Keratinocyte (primary cell): ENCODE measurements around the gene ACTL9. TPM values are rescaled to one million over a fixed set of nuclear protein-coding genes. Genes with fewer than 3 reads are reported as not detected.

ENCODE experiments used
- DNase-seq: peaks from one replicate; pipeline ENCODE4 v3.0.0-alpha.2; 2011; ENCODE audit warnings: low read depth, missing footprints, low spot score
- FAIRE-seq: peaks from 2 replicates; lab custom pipeline; 2011; peaks lifted over from hg19 to GRCh38; lab: Jason Lieb, UNC
- H2AFZ ChIP-seq: 2 replicates; pipeline ENCODE4 v1.6.0; 2012; ENCODE audit warnings: low read length, control low read depth, inconsistent platforms; ENCODE audit not compliant: control insufficient read depth
- H3K27ac ChIP-seq: 2 replicates; pipeline ENCODE4 v1.5.1; 2011; ENCODE audit warnings: low read length; ENCODE audit not compliant: control insufficient read depth, insufficient read depth
- H3K27me3 ChIP-seq: 3 replicates; pipeline ENCODE4 v1.6.0; 2011; ENCODE audit warnings: low read length; ENCODE audit not compliant: control insufficient read depth, insufficient read depth; ENCODE audit errors: extremely low read depth
- H3K36me3 ChIP-seq, 2 experiments: 2 replicates in 1 of 2; 3 replicates in 1 of 2; pipeline ENCODE4 v1.5.1; 2011; ENCODE audit warnings: low read length in 2 of 2, mild to moderate bottlenecking in 1 of 2; ENCODE audit not compliant: control insufficient read depth in 2 of 2, insufficient read depth in 2 of 2; ENCODE audit errors: extremely low read depth in 1 of 2
- H3K4me1 ChIP-seq: 3 replicates; pipeline ENCODE4 v1.5.1; 2011; ENCODE audit warnings: low read length; ENCODE audit not compliant: control insufficient read depth, insufficient read depth; ENCODE audit errors: extremely low read depth
- H3K4me2 ChIP-seq: 3 replicates; pipeline ENCODE4 v1.6.0; 2011; ENCODE audit warnings: low read depth, low read length; ENCODE audit not compliant: control insufficient read depth, insufficient read depth; ENCODE audit errors: extremely low read depth
- H3K4me3 ChIP-seq, 3 experiments: fragments of 200-600 bp in 1 of 3; sonication (generic) in 1 of 3; 2 replicates in 2 of 3; 3 replicates in 1 of 3; pipeline ENCODE4 v1.5.1; 2011 to 2016; ENCODE audit warnings: low read length in 3 of 3, mild to moderate bottlenecking in 3 of 3, control low read depth in 2 of 3, inconsistent platforms in 1 of 3, low read depth in 1 of 3, mixed read lengths in 1 of 3, mixed run types in 1 of 3, moderate library complexity in 1 of 3; ENCODE audit not compliant: control insufficient read depth in 2 of 3, insufficient read depth in 2 of 3; ENCODE audit errors: extremely low read depth in 1 of 3
- H3K79me2 ChIP-seq: 2 replicates; pipeline ENCODE4 v1.6.0; 2012; ENCODE audit warnings: low read length; ENCODE audit not compliant: control insufficient read depth, insufficient read depth
- H3K9ac ChIP-seq: 3 replicates; pipeline ENCODE4 v1.6.0; 2011; ENCODE audit warnings: low read length; ENCODE audit not compliant: control insufficient read depth, insufficient read depth; ENCODE audit errors: extremely low read depth
- H3K9me1 ChIP-seq: 3 replicates; pipeline ENCODE4 v1.6.0; 2011; ENCODE audit warnings: low read length; ENCODE audit not compliant: control insufficient read depth, insufficient read depth; ENCODE audit errors: extremely low read depth
- H3K9me3 ChIP-seq: 2 replicates; pipeline ENCODE4 v1.5.1; 2012; ENCODE audit warnings: low read depth, low read length; ENCODE audit not compliant: control insufficient read depth
- H4K20me1 ChIP-seq: 3 replicates; pipeline ENCODE4 v1.6.0; 2011; ENCODE audit warnings: low read length; ENCODE audit not compliant: control insufficient read depth, insufficient read depth; ENCODE audit errors: extremely low read depth
- CTCF ChIP-seq, 3 experiments: IDR thresholded peaks in 1 of 3; conservative IDR thresholded peaks in 1 of 3; optimal IDR thresholded peaks in 1 of 3; 2 replicates in 2 of 3; 3 replicates in 1 of 3; pipeline versions ENCODE3 to v1.5.1; 2011; ENCODE audit warnings: low read length in 3 of 3, mild to moderate bottlenecking in 3 of 3, moderate library complexity in 2 of 3, control low read depth in 1 of 3, inconsistent platforms in 1 of 3; ENCODE audit not compliant: insufficient read depth in 2 of 3; ENCODE audit errors: extremely low read depth in 1 of 3
- EZH2 ChIP-seq: IDR thresholded peaks from one replicate; pipeline ENCODE4 v1.6.1; 2012; ENCODE audit warnings: inconsistent platforms, mild to moderate bottlenecking, low read length, moderate library complexity
- dilution Hi-C: fragments of 300-500 bp; cut with MboI; formaldehyde crosslinking; loops from one replicate; pipeline ENCODE4 v1.7.0; 2020; ENCODE audit warnings: low sequenced_read_pairs; ENCODE audit not compliant: extremely low pct_ligation_motif_present
- polyA plus RNA-seq, 5 experiments: library from polyadenylated mRNA; depleted of rRNA in 3 of 5; stranded (reverse) in 3 of 5; stranded (forward) in 1 of 5; unstranded in 1 of 5; fragments of >200 nt; gene quantifications; 1 replicate in 1 of 5; 2 replicates in 3 of 5; 3 replicates in 1 of 5; pipeline versions ENCODE4 v1.2.1 to v1.2.3, GENCODE V29; 2011 to 2012; ENCODE audit warnings: missing spikeins in 2 of 5, low read depth in 1 of 5, low replicate concordance in 1 of 5

Gene ACTL9
- polyA plus RNA-seq, 1 donor (not counting 4 experiments of a cell fraction or from before 2014, with no cell fraction given): not detected

DNA sequence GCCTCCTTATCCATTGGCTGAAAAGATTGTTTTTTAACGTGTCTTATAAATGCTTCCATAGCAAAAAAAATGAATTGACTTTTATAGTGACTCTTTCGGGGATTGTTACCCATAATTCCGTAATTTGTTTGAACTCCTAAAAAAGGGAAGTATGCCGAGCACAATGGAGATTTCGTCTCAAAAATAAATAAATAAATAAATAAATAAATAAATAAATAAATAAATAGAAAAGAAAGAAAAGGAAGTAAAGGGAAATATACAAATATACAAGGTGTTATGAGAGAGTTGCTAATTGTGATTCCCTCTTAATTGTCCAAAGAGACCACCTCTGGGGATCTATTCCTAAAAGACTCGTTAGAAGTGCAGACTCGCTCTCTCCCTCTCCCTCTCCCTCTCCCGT lies 39.8 kb upstream of the ACTL9 start:
- no peak overlapping the region for H3K4me2 ChIP-seq
- FAIRE-seq (no peak), DNase-seq (no peak)
- TF ChIP-seq CTCF (optimal IDR thresholded peaks at IDR 0.05 in 1 of 3, IDR thresholded peaks at IDR 0.05 in 1 of 3, conservative IDR thresholded peaks at IDR 0.05 in 1 of 3; ENCODE audit: extremely low read depth in 1 of 3, insufficient read depth in 2 of 3, low read length in 3 of 3) (no peak), EZH2 (no peak)
- no peaks in the 10 kb centered on the region for H3K27me3 ChIP-seq
- no peak overlapping the region for H3K27ac ChIP-seq
- dilution Hi-C loops: no loop called here
- H4K20me1 ChIP-seq: no peaks in the 10 kb centered on the region
- no peaks in the 10 kb centered on the region for H3K36me3 ChIP-seq
- no peak overlapping the region for H3K4me3 ChIP-seq
- H2AFZ ChIP-seq: no peak overlapping the region
- no peaks in the 10 kb centered on the region for H3K79me2 ChIP-seq
- no peak overlapping the region for H3K9ac ChIP-seq
- H3K4me1 ChIP-seq: no peaks in the 10 kb centered on the region
- no peaks in the 10 kb centered on the region for H3K9me1 ChIP-seq
- no peaks in the 10 kb centered on the region for H3K9me3 ChIP-seq

DNA sequence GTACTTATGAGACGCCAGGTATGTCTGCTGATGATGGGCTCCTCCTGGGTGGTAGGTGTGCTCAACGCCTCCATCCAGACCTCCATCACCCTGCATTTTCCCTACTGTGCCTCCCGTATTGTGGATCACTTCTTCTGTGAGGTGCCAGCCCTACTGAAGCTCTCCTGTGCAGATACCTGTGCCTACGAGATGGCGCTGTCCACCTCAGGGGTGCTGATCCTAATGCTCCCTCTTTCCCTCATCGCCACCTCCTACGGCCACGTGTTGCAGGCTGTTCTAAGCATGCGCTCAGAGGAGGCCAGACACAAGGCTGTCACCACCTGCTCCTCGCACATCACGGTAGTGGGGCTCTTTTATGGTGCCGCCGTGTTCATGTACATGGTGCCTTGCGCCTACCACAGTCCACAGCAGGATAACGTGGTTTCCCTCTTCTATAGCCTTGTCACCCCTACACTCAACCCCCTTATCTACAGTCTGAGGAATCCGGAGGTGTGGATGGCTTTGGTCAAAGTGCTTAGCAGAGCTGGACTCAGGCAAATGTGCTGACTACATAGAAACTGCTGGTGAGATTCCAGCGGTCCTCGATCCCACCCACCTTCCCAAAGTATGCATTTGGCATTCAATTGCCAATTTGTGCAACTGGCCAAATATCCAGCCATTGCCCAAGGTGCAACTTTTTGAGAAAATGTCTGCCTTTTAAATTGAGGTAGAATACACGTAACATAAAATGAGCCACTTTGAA lies 33.0 kb upstream of the ACTL9 start:
- no peaks in the 10 kb centered on the region for H4K20me1 ChIP-seq
- DNase-seq (no peak), FAIRE-seq (no peak)
- no peaks in the 10 kb centered on the region for H3K9me1 ChIP-seq
- H3K27me3 ChIP-seq: no peaks in the 10 kb centered on the region
- H3K4me1 ChIP-seq: no peaks in the 10 kb centered on the region
- no peak overlapping the region for H3K4me3 ChIP-seq
- H3K79me2 ChIP-seq: no peaks in the 10 kb centered on the region
- no peak overlapping the region for H3K9ac ChIP-seq
- dilution Hi-C loops: no loop called here
- H3K9me3 ChIP-seq: peaks cover 10% of the 10 kb centered on the region
- no peak overlapping the region for H3K4me2 ChIP-seq
- H3K27ac ChIP-seq: no peak overlapping the region
- H2AFZ ChIP-seq: no peak overlapping the region
- no peaks in the 10 kb centered on the region for H3K36me3 ChIP-seq
- TF ChIP-seq EZH2 (no peak), CTCF (optimal IDR thresholded peaks at IDR 0.05 in 1 of 3, IDR thresholded peaks at IDR 0.05 in 1 of 3, conservative IDR thresholded peaks at IDR 0.05 in 1 of 3; ENCODE audit: extremely low read depth in 1 of 3, insufficient read depth in 2 of 3, low read length in 3 of 3) (no peak)
